ENCODE results near the gene PPP2R2D. TPM values are rescaled to one million over a fixed set of nuclear protein-coding genes. Genes with fewer than 3 reads are reported as not detected.

The PPP2R2D gene
- total RNA-seq, 2 experiments from 2014 or later: 30.0 to 39.3 TPM

- H3K9me3 Mint-ChIP-seq (ENCODE audit: low read depth): no peaks in the 10 kb centered on the region
- H3K27ac Mint-ChIP-seq: no peak overlapping the region
- ChIA-PET CTCF (interaction anchor here (0.6 to 1.4 kb wide), 3 partner anchors 15 to 1056 kb away, joined by 3 read pairs; no protein-coding TSS in a partner anchor), POLR2A (interaction anchor here (1.1 kb wide), 1 partner anchor 433 kb away, joined by 8 read pairs; no protein-coding TSS in a partner anchor)
- DNase-seq (no peak), ATAC-seq (no peak)
- H3K36me3 Mint-ChIP-seq (ENCODE audit: low read depth): no peaks in the 10 kb centered on the region
- peaks cover 7% of the 10 kb centered on the region for H3K27me3 Mint-ChIP-seq
- H3K4me1 Mint-ChIP-seq: no peaks in the 10 kb centered on the region
- intact Hi-C loops (cut with DNase I, micrococcal nuclease): loop anchor here (10.0 kb wide), 4 partner anchors 416 to 1676 kb away; partner anchors contain the start of gene TCERG1L (in 1 of the 2)
- H3K4me3 Mint-ChIP-seq: no peak overlapping the region
Observed at GRCh38 chr10:131870831-131871672, 29.8 kb upstream of the PPP2R2D start.

GRCh38 chr10:131871673-131872005 lies 29.2 kb upstream of the PPP2R2D start:
- DNase-seq: no peak
- Mint-ChIP-seq H3K27me3 (peaks cover 9% of the 10 kb centered on the region), H3K4me1 (no peaks in the 10 kb centered on the region), H3K36me3 (ENCODE audit: low read depth) (no peaks in the 10 kb centered on the region), H3K9me3 (ENCODE audit: low read depth) (no peaks in the 10 kb centered on the region), H3K27ac (no peak overlapping the region), H3K4me3 (no peak overlapping the region)
- ATAC-seq: no peak
- POLR2A ChIA-PET: interaction anchor here (1.1 kb wide), 1 partner anchor 432 kb away, joined by 8 read pairs; no protein-coding TSS in a partner anchor
- intact Hi-C loops (cut with DNase I, micrococcal nuclease): loop anchor here (10.0 kb wide), 4 partner anchors 417 to 1677 kb away; partner anchors contain the start of gene TCERG1L (in 1 of the 2)
- CTCF ChIA-PET: interaction anchor here (1.2 kb wide), 1 partner anchor 14 kb away, joined by 3 read pairs; no protein-coding TSS in a partner anchor

GRCh38 chr10:131872011-131872826 lies 28.6 kb upstream of the PPP2R2D start:
- Mint-ChIP-seq H3K4me3 (no peak overlapping the region), H3K4me1 (no peaks in the 10 kb centered on the region), H3K27ac (no peak overlapping the region), H3K27me3 (peaks cover 10% of the 10 kb centered on the region), H3K9me3 (ENCODE audit: low read depth) (no peaks in the 10 kb centered on the region), H3K36me3 (ENCODE audit: low read depth) (no peaks in the 10 kb centered on the region)
- intact Hi-C loops (cut with DNase I, micrococcal nuclease): loop anchor here (10.0 kb wide), 4 partner anchors 417 to 1677 kb away; partner anchors contain the start of gene TCERG1L (in 1 of the 2)
- ATAC-seq (no peak), DNase-seq (no peak)
- POLR2A ChIA-PET: interaction anchor here (1.1 kb wide), 1 partner anchor 431 kb away, joined by 8 read pairs; no protein-coding TSS in a partner anchor
- CTCF ChIA-PET: interaction anchor here (1.0 to 1.2 kb wide), 2 partner anchors 13 to 18 kb away, joined by 3 read pairs; no protein-coding TSS in a partner anchor

GRCh38 chr10:131872827-131873375 lies 27.9 kb upstream of the PPP2R2D start:
- no peak overlapping the region for H3K27ac Mint-ChIP-seq
- no peak for ATAC-seq
- no peak overlapping the region for H3K4me3 Mint-ChIP-seq
- H3K36me3 Mint-ChIP-seq (ENCODE audit: low read depth): no peaks in the 10 kb centered on the region
- ChIA-PET CTCF (interaction anchor here (1.0 kb wide), 1 partner anchor 19 kb away, joined by 3 read pairs; no protein-coding TSS in a partner anchor), POLR2A (no interaction called here)
- no peaks in the 10 kb centered on the region for H3K9me3 Mint-ChIP-seq (ENCODE audit: low read depth)
- peaks cover 10% of the 10 kb centered on the region for H3K27me3 Mint-ChIP-seq
- no peak for DNase-seq
- intact Hi-C loops (cut with DNase I, micrococcal nuclease): loop anchor here (10.0 kb wide), 4 partner anchors 418 to 1678 kb away; partner anchors contain the start of gene TCERG1L (in 1 of the 2)
- no peaks in the 10 kb centered on the region for H3K4me1 Mint-ChIP-seq

- no peak overlapping the region for H3K27ac Mint-ChIP-seq
- no peaks in the 10 kb centered on the region for H3K9me3 Mint-ChIP-seq (ENCODE audit: low read depth)
- no peak overlapping the region for H3K4me3 Mint-ChIP-seq
- DNase-seq (peak; percentile 86), ATAC-seq (peak; percentile 86)
- intact Hi-C loops (cut with DNase I, micrococcal nuclease): loop anchor here (1.0 to 10.0 kb wide), 6 partner anchors 420 to 1684 kb away; partner anchors contain the start of gene TCERG1L (in 1 of the 2)
- no peaks in the 10 kb centered on the region for H3K4me1 Mint-ChIP-seq
- H3K36me3 Mint-ChIP-seq (ENCODE audit: low read depth): no peaks in the 10 kb centered on the region
- POLR2A ChIA-PET: no interaction called here
- peaks cover 13% of the 10 kb centered on the region for H3K27me3 Mint-ChIP-seq
- CTCF ChIA-PET: interaction anchor here (0.6 to 1.3 kb wide), 8 partner anchors 10 to 399 kb away, joined by 3 to 5 read pairs (median 3); no protein-coding TSS in a partner anchor
Observed at GRCh38 chr10:131874991-131875451, 25.8 kb upstream of the PPP2R2D start.

GRCh38 chr10:131875501-131875900 lies 25.3 kb upstream of the PPP2R2D start:
- Mint-ChIP-seq H3K27ac (no peak overlapping the region), H3K27me3 (peaks cover 13% of the 10 kb centered on the region), H3K4me1 (no peaks in the 10 kb centered on the region), H3K36me3 (ENCODE audit: low read depth) (no peaks in the 10 kb centered on the region), H3K4me3 (no peak overlapping the region), H3K9me3 (ENCODE audit: low read depth) (no peaks in the 10 kb centered on the region)
- intact Hi-C loops (cut with DNase I, micrococcal nuclease): loop anchor here (1.0 to 10.0 kb wide), 6 partner anchors 421 to 1685 kb away; partner anchors contain the start of gene TCERG1L (in 1 of the 2)
- POLR2A ChIA-PET: no interaction called here
- DNase-seq: no peak
- ATAC-seq: no peak
- CTCF ChIA-PET: interaction anchor here (0.6 to 1.3 kb wide), 5 partner anchors 21 to 400 kb away, joined by 3 to 5 read pairs (median 4); no protein-coding TSS in a partner anchor

- no peaks in the 10 kb centered on the region for H3K36me3 Mint-ChIP-seq (ENCODE audit: low read depth)
- peaks cover 13% of the 10 kb centered on the region for H3K27me3 Mint-ChIP-seq
- ChIA-PET CTCF (no interaction called here), POLR2A (no interaction called here)
- no peak overlapping the region for H3K27ac Mint-ChIP-seq
- no peaks in the 10 kb centered on the region for H3K4me1 Mint-ChIP-seq
- no peak for ATAC-seq
- no peaks in the 10 kb centered on the region for H3K9me3 Mint-ChIP-seq (ENCODE audit: low read depth)
- intact Hi-C loops (cut with DNase I, micrococcal nuclease): loop anchor here (10.0 kb wide), 4 partner anchors 421 to 1681 kb away; partner anchors contain the start of gene TCERG1L (in 1 of the 2)
- DNase-seq: no peak
- no peak overlapping the region for H3K4me3 Mint-ChIP-seq
Observed at GRCh38 chr10:131876017-131876416, 24.8 kb upstream of the PPP2R2D start.

GRCh38 chr10:131876508-131876907 lies 24.3 kb upstream of the PPP2R2D start:
- intact Hi-C loops (cut with DNase I, micrococcal nuclease): loop anchor here (10.0 kb wide), 4 partner anchors 422 to 1682 kb away; partner anchors contain the start of gene TCERG1L (in 1 of the 2)
- Mint-ChIP-seq H3K9me3 (ENCODE audit: low read depth) (no peaks in the 10 kb centered on the region), H3K4me1 (no peaks in the 10 kb centered on the region), H3K27me3 (peaks cover 13% of the 10 kb centered on the region), H3K4me3 (no peak overlapping the region), H3K27ac (no peak overlapping the region), H3K36me3 (ENCODE audit: low read depth) (no peaks in the 10 kb centered on the region)
- ChIA-PET POLR2A (no interaction called here), CTCF (interaction anchor here (1.1 to 1.5 kb wide), 2 partner anchors 9 to 146 kb away, joined by 3 to 6 read pairs; no protein-coding TSS in a partner anchor)
- DNase-seq (no peak), ATAC-seq (no peak)

GRCh38 chr10:131880016-131880590 lies 20.7 kb upstream of the PPP2R2D start:
- H3K36me3 Mint-ChIP-seq (ENCODE audit: low read depth): no peaks in the 10 kb centered on the region
- intact Hi-C loops (cut with DNase I, micrococcal nuclease): no loop called here
- H3K4me1 Mint-ChIP-seq: no peaks in the 10 kb centered on the region
- DNase-seq (no peak), ATAC-seq (no peak)
- POLR2A ChIA-PET: no interaction called here
- H3K27ac Mint-ChIP-seq: no peak overlapping the region
- H3K27me3 Mint-ChIP-seq: peaks cover 8% of the 10 kb centered on the region
- CTCF ChIA-PET: interaction anchor here (1.0 kb wide), 1 partner anchor 23 kb away, joined by 3 read pairs; no protein-coding TSS in a partner anchor
- no peak overlapping the region for H3K4me3 Mint-ChIP-seq
- no peaks in the 10 kb centered on the region for H3K9me3 Mint-ChIP-seq (ENCODE audit: low read depth)

- Mint-ChIP-seq H3K4me1 (peaks cover 8% of the 10 kb centered on the region), H3K36me3 (ENCODE audit: low read depth) (no peaks in the 10 kb centered on the region), H3K9me3 (ENCODE audit: low read depth) (no peaks in the 10 kb centered on the region), H3K27me3 (peaks cover 8% of the 10 kb centered on the region), H3K4me3 (no peak overlapping the region), H3K27ac (no peak overlapping the region)
- no peak for DNase-seq
- intact Hi-C loops (cut with DNase I, micrococcal nuclease): no loop called here
- CTCF ChIA-PET: interaction anchor here (1.0 kb wide), 1 partner anchor 25 kb away, joined by 3 read pairs; no protein-coding TSS in a partner anchor
- POLR2A ChIA-PET: no interaction called here
- ATAC-seq: no peak
Observed at GRCh38 chr10:131881104-131881880, 19.5 kb upstream of the PPP2R2D start.

Data from activated CD4-positive, alpha-beta T cell treated with anti-CD3 and anti-CD28 coated beads for 36 hours (primary cell).